ENCODE measurements around the gene CD28.

DNA sequence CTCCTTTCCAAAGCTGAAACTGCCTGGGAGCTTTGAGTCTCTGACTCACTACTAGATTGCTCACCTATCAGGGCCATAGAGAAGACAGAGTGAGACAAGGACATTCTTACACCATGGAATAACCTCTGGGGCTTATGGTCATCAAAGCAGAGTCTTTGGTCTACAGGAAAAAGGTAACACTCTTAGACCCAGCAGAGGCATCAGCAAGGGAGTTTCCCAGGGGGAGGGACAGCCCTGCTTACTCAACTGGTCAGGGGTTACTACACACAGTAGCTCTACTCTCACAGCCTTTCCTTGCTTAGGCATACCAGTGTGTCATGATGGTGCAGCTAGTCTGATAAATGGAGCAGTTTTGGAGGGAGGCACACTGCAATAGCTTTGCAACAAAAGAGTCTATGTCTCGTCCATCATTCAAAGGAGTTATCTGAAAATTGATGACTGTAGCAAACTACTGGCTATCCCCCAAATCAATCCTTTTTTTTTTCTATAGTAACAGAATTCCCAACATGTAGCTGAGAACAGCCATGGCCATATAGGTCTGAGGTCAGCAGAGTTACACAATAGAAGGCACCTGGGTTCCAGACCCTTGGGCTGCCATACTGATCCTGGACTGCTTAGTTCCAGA is 22.4 kb upstream of the CD28 start:
- no peak for TF ChIP-seq POLR2A (IDR thresholded peaks at IDR 0.05)
- TF ChIP-seq, protein P1, sequence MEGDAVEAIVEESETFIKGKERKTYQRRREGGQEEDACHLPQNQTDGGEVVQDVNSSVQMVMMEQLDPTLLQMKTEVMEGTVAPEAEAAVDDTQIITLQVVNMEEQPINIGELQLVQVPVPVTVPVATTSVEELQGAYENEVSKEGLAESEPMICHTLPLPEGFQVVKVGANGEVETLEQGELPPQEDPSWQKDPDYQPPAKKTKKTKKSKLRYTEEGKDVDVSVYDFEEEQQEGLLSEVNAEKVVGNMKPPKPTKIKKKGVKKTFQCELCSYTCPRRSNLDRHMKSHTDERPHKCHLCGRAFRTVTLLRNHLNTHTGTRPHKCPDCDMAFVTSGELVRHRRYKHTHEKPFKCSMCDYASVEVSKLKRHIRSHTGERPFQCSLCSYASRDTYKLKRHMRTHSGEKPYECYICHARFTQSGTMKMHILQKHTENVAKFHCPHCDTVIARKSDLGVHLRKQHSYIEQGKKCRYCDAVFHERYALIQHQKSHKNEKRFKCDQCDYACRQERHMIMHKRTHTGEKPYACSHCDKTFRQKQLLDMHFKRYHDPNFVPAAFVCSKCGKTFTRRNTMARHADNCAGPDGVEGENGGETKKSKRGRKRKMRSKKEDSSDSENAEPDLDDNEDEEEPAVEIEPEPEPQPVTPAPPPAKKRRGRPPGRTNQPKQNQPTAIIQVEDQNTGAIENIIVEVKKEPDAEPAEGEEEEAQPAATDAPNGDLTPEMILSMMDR (IDR thresholded peaks at IDR 0.05): no peak
